Smooth muscle cell (in vitro differentiated cells): ENCODE data around the gene CHCT1. TPM values are rescaled to one million over a fixed set of nuclear protein-coding genes. Genes with fewer than 3 reads are reported as not detected.
"Not testable (repeated sequence)": the region's sequence is repeated elsewhere in the genome, so short reads cannot be mapped to it uniquely, and the experiment has no call there.

ENCODE experiments used
- DNase-seq: peaks from one replicate; lab custom pipeline; 2025; ENCODE audit not compliant: unreplicated experiment; lab: John Stamatoyannopoulos, UW
- H2AFZ ChIP-seq: fragments of 200-600 bp; sonication (generic); 2 replicates; pipeline ENCODE4 v1.6.0; 2016; ENCODE audit warnings: antibody characterized with exemption, low read depth, mild to moderate bottlenecking
- H3F3A ChIP-seq: fragments of 200-600 bp; sonication (generic); 2 replicates; pipeline ENCODE4 v1.6.0; 2017; ENCODE audit warnings: antibody characterized with exemption, low read depth
- H3K27ac ChIP-seq: fragments of 200-600 bp; sonication (generic); 2 replicates; pipeline ENCODE4 v1.5.1; 2016; ENCODE audit warnings: low read depth, mild to moderate bottlenecking
- H3K27me3 ChIP-seq: fragments of 200-600 bp; sonication (generic); 2 replicates; pipeline ENCODE4 v1.6.1; 2016; ENCODE audit warnings: low read depth, mild to moderate bottlenecking
- H3K36me3 ChIP-seq: fragments of 200-600 bp; sonication (generic); 2 replicates; pipeline ENCODE4 v1.5.1; 2016; ENCODE audit warnings: low read depth
- H3K4me1 ChIP-seq: fragments of 200-600 bp; sonication (generic); 2 replicates; pipeline ENCODE4 v1.5.1; 2016; ENCODE audit warnings: low read depth
- H3K4me2 ChIP-seq: fragments of 200-600 bp; sonication (generic); 2 replicates; pipeline ENCODE4 v1.6.0; 2016; ENCODE audit warnings: mild to moderate bottlenecking
- H3K4me3 ChIP-seq: fragments of 200-600 bp; sonication (generic); 2 replicates; pipeline ENCODE4 v1.5.1; 2016; ENCODE audit warnings: mild to moderate bottlenecking
- H3K79me2 ChIP-seq: fragments of 200-600 bp; sonication (generic); 2 replicates; pipeline ENCODE4 v1.6.0; 2016; ENCODE audit warnings: low read depth, mild to moderate bottlenecking
- H3K9ac ChIP-seq: fragments of 200-600 bp; sonication (generic); 2 replicates; pipeline ENCODE4 v1.6.0; 2016; ENCODE audit warnings: low read depth
- H3K9me3 ChIP-seq: fragments of 200-600 bp; sonication (generic); replicated peaks from 2 replicates; pipeline ENCODE4 v1.5.1; 2016; ENCODE audit warnings: low read depth
- H4K20me1 ChIP-seq: fragments of 200-600 bp; sonication (generic); 2 replicates; pipeline ENCODE4 v1.6.0; 2016; ENCODE audit warnings: low read depth
- WGBS: methylation state at CpG from one replicate; pipeline ENCODE4 v1.1.7; 2016; ENCODE audit warnings: low lambda C conversion rate; 5-methylcytosine and 5-hydroxymethylcytosine counted together
- polyA plus RNA-seq: library from polyadenylated mRNA; unstranded; fragments of >200 nt; fragmentation: Nextera tagmentation; extraction: Ambion mirVana; gene quantifications from 2 replicates; pipeline ENCODE4 v1.2.1, GENCODE V29; 2016
- total RNA-seq: library from RNA; depleted of rRNA; stranded (reverse); fragments of >200 nt; gene quantifications from 2 replicates; pipeline ENCODE4 v1.2.3, GENCODE V29; 2014
- TF ChIP-seq, protein P1 (sequence below): fragments of 200-600 bp; sonication (generic); IDR thresholded peaks from 2 replicates; pipeline ENCODE4 v1.5.1; 2017; ENCODE audit warnings: borderline replicate concordance, mild to moderate bottlenecking, antibody characterized with exemption; ENCODE audit not compliant: insufficient read depth, poor library complexity, severe bottlenecking

CHCT1 gene
- not detected in 2 replicates for total RNA-seq
- 0.76 TPM in 1 of 2 replicates, not detected in the other for polyA plus RNA-seq

DNA sequence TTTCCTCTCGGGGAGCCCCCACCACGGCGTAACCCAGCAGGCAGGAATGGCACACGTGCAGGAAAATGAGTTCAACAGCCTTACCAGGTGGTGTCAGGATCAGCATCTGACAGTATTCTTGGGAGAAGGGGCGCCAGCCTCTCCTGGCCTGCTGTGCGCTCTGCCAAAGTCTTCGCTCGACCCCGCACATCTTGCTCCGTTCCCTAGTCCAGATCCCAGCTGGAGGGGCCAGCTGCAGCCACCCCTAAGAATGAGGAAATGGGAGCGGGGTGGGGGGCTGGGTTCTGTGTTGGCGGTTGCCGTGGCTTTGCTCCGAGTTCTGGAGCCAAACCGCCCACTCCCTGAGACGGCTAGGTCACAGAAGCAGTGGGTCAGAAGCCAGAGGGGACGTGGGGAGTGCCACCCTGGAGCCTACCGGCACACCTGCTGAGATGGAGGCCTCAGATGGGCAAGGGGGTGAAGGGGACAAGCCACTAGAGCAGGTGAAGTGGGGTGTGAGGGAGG is at the start of gene CHCT1:
CHCT1 (plus strand) TSS at position 328 of the 504 bp plus-strand sequence; CDS start at position 432, 104 bp downstream.
- no peak for DNase-seq
- Histone ChIP-seq H3K27ac (no peak within 1 kb of the TSS), H2AFZ (peak within 1 kb of the TSS; percentile 90), H3K79me2 (no peaks in the 10 kb centered on the region), H3K27me3 (no peaks in the 10 kb centered on the region), H3K4me3 (peak within 1 kb of the TSS; percentile 56), H3K36me3 (no peaks in the 10 kb centered on the region), H3K9ac (peak within 1 kb of the TSS; percentile 30), H3K4me1 (no peaks in the 10 kb centered on the region), H3K4me2 (peak within 1 kb of the TSS; percentile 84), H4K20me1 (no peaks in the 10 kb centered on the region), H3F3A (no peaks in the 10 kb centered on the region), H3K9me3 (no peaks in the 10 kb centered on the region)
- 66% methylated on average over 18 of the region's 18 CpGs for WGBS
- TF ChIP-seq, protein P1, sequence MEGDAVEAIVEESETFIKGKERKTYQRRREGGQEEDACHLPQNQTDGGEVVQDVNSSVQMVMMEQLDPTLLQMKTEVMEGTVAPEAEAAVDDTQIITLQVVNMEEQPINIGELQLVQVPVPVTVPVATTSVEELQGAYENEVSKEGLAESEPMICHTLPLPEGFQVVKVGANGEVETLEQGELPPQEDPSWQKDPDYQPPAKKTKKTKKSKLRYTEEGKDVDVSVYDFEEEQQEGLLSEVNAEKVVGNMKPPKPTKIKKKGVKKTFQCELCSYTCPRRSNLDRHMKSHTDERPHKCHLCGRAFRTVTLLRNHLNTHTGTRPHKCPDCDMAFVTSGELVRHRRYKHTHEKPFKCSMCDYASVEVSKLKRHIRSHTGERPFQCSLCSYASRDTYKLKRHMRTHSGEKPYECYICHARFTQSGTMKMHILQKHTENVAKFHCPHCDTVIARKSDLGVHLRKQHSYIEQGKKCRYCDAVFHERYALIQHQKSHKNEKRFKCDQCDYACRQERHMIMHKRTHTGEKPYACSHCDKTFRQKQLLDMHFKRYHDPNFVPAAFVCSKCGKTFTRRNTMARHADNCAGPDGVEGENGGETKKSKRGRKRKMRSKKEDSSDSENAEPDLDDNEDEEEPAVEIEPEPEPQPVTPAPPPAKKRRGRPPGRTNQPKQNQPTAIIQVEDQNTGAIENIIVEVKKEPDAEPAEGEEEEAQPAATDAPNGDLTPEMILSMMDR = no peak

DNA sequence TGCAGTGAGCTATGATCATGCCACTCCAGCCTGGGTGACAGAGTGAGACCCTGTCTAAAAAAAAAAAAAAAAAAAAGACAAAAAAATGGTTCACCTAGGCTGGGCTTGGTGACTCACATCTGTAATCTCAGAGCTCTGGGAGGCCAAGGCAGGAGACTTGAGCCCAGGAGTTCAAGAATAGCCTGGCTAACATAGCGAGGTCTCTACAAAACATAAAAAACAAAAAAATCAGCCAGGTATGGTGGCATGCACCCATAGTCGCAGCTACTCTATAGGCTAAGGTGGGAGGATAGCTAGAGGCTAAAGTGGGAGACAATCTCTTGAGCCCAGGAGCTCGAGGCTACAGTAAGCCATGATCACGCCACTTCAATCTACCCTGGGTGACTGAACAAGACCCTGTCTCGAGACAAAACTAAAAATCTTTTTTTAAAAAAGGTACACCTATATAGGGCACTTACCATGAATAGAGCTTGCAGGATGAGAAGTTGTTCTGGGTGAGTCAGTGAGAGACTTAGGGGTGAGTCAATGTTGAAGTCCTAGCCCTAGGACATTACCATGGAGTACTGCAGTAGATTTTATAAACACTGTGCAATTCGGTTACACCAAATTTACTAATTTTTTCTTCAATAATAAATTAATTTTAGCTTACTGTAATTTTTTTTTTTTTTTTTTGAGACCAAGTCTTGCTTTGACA is 49.4 kb upstream of the CHCT1 start:
- Histone ChIP-seq H3K4me2 (peak overlapping the region; percentile 59), H3K36me3 (no peaks in the 10 kb centered on the region), H3K27me3 (no peaks in the 10 kb centered on the region), H3K27ac (peak overlapping the region; percentile 88), H3K9ac (peak overlapping the region; percentile 30), H2AFZ (no peak overlapping the region), H3K4me3 (no peak overlapping the region), H3K4me1 (no peaks in the 10 kb centered on the region), H3K9me3 (no peaks in the 10 kb centered on the region), H3K79me2 (peaks cover 70% of the 10 kb centered on the region), H3F3A (no peaks in the 10 kb centered on the region), H4K20me1 (peaks cover 76% of the 10 kb centered on the region)
- TF ChIP-seq, protein P1 = no peak
- WGBS = 86% methylated on average over 6 of the region's 6 CpGs
- no peak for DNase-seq

DNA sequence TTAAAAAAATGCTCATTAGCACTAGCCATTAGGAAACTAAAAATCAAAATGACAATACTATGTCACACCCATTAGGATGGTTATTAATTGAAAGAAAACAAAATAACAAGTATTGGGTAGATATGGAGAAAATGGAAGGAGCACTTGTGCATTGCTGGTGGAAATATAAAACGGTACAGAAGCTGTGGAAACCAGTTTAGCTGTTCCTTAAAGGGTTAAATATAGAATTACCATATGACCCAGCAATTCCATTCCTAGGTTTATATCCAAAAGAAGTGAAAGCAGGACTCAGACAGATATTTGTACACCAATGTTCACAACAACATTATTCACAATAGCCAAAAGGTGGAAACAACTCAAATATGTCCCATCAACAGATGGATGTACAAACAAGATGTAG is 44.1 kb upstream of the CHCT1 start:
- H2AFZ ChIP-seq, H3K27me3 ChIP-seq, H3K4me3 ChIP-seq, H3K9me3 ChIP-seq, H3K4me2 ChIP-seq, H3K27ac ChIP-seq, H3K36me3 ChIP-seq, H3K4me1 ChIP-seq, H3F3A ChIP-seq, H3K9ac ChIP-seq, DNase-seq: not testable (repeated sequence)
- peaks cover 76% of the 10 kb centered on the region for H4K20me1 ChIP-seq
- H3K79me2 ChIP-seq = peaks cover 62% of the 10 kb centered on the region
- WGBS = 97% methylated on average over 1 of the region's 1 CpG

DNA sequence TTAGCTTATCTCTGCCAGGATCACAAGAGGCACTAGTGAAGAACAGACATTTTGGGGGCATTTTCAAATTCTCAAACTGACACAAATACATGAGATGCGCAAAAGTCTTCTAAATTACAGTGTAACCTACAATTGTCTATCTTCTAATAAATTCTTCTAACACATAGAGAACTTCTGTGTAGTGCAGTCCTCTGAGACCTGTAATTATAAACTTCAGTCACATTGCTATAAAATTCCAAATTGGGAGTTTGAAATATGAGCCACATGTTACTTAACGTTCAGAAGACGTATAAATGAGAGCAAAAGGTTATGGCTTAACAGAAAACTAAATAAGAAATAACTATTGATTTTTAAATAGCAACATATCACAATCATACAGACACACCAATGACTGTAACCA is 42.8 kb upstream of the CHCT1 start:
- 68% methylated on average over 2 of the region's 3 CpGs for WGBS
- not testable (repeated sequence) for DNase-seq, H3F3A ChIP-seq, H3K4me3 ChIP-seq, H3K27ac ChIP-seq, H3K27me3 ChIP-seq, H2AFZ ChIP-seq, H3K9me3 ChIP-seq, H3K4me1 ChIP-seq, H3K36me3 ChIP-seq, H3K4me2 ChIP-seq, H3K9ac ChIP-seq
- Histone ChIP-seq H3K79me2 (peaks cover 65% of the 10 kb centered on the region), H4K20me1 (peaks cover 76% of the 10 kb centered on the region)
